Measurements from ENCODE around the gene HTR7.
"Not testable (repeated sequence)": the region's sequence is repeated elsewhere in the genome, so short reads cannot be mapped to it uniquely, and the experiment has no call there.

DNA sequence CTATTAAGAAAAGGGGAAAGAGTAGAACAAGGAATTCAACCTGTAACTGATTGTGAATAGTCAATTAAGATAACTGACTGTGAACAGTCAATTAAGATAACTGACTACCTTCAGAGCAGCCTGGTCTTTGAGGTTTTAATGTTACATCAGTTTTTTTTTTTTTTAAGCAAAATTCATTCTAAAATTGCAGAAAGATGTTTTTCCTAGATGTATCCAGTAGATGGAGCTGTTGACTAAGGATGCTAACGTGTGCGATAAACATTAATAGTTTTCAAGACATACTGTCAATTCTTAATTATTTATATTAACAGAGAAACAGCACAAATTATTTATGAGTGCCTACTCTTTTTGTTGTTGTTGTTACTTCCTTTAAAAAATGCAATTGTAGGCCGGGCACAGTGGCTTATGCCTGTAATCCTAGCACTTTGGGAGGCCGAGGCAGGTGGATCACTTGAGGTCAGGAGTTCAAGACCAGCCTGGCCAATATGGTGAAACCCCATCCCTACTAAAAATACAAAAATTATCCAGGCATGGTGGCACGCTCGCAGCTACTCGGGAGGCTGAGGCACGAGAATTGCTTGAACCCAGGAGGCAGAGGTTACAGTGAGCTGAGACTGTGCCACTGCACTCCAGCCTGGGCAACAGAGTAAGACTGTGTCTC, 22.4 kb upstream of the HTR7 start:
- not testable (repeated sequence) for TF ChIP-seq POLR2A (IDR thresholded peaks at IDR 0.05; ENCODE audit: low read depth, low read length); USF2 (IDR thresholded peaks at IDR 0.05; ENCODE audit: low read depth, low read length); RFX5 (IDR thresholded peaks at IDR 0.05; ENCODE audit: low read depth, low read length); CEBPB (IDR thresholded peaks at IDR 0.05; ENCODE audit: low read depth, low read length); BHLHE40 (IDR thresholded peaks at IDR 0.05; ENCODE audit: low read depth, low read length); MXI1 (IDR thresholded peaks at IDR 0.05; ENCODE audit: borderline replicate concordance, low read depth, low read length); RCOR1 (IDR thresholded peaks at IDR 0.05; ENCODE audit: insufficient replicate concordance, low read length); FOS (IDR thresholded peaks at IDR 0.05; ENCODE audit: low read depth, low read length); NFE2L2 (IDR thresholded peaks at IDR 0.05; ENCODE audit: low read depth, low read length)
- TF ChIP-seq, protein P1, sequence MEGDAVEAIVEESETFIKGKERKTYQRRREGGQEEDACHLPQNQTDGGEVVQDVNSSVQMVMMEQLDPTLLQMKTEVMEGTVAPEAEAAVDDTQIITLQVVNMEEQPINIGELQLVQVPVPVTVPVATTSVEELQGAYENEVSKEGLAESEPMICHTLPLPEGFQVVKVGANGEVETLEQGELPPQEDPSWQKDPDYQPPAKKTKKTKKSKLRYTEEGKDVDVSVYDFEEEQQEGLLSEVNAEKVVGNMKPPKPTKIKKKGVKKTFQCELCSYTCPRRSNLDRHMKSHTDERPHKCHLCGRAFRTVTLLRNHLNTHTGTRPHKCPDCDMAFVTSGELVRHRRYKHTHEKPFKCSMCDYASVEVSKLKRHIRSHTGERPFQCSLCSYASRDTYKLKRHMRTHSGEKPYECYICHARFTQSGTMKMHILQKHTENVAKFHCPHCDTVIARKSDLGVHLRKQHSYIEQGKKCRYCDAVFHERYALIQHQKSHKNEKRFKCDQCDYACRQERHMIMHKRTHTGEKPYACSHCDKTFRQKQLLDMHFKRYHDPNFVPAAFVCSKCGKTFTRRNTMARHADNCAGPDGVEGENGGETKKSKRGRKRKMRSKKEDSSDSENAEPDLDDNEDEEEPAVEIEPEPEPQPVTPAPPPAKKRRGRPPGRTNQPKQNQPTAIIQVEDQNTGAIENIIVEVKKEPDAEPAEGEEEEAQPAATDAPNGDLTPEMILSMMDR (conservative IDR thresholded peaks at IDR 0.05; ENCODE audit: low read depth, low read length) = peak; percentile 83
- TF ChIP-seq MAFK (IDR thresholded peaks at IDR 0.05; ENCODE audit: low read depth, low read length) (0 out of 2 replicates have a peak, but pooled peaks have one; percentile 14), RAD21 (IDR thresholded peaks at IDR 0.05; ENCODE audit: low read length) (peak; percentile 86), SMC3 (IDR thresholded peaks at IDR 0.05; ENCODE audit: low read depth, low read length) (peak; percentile 69)

All from IMR-90 (cell line).